Liver (tissue), 9 donors: Measurements from ENCODE around the gene VPS52. TPM values are rescaled to one million over a fixed set of nuclear protein-coding genes. Genes with fewer than 3 reads are reported as not detected.
"Not testable (repeated sequence)": the region's sequence is repeated elsewhere in the genome, so short reads cannot be mapped to it uniquely, and the experiment has no call there.

Experiments
- DNase-seq: peaks from one replicate; pipeline ENCODE4 v3.0.0-alpha.2; 2017; ENCODE audit warnings: low spot score
- H3K27ac ChIP-seq, 2 donors: one replicate each; pipeline ENCODE4 v1.7.0; 2013; ENCODE audit warnings: inconsistent platforms in 2 of 2, low read length in 2 of 2, control low read depth in 1 of 2, low read depth in 1 of 2, mild to moderate bottlenecking in 1 of 2
- H3K27me3 ChIP-seq, 4 donors: one replicate each; pipeline versions ENCODE4 v1.6.1 to v1.7.0; 2013; ENCODE audit warnings: low read length in 3 of 4, inconsistent platforms in 1 of 4, mild to moderate bottlenecking in 1 of 4, moderate library complexity in 1 of 4; ENCODE audit not compliant: control insufficient read depth in 4 of 4, insufficient read depth in 4 of 4
- H3K36me3 ChIP-seq, 4 donors: one replicate each; pipeline versions ENCODE4 v1.6.1 to v1.7.0; 2013; ENCODE audit warnings: low read length in 3 of 4, mild to moderate bottlenecking in 3 of 4, low read depth in 1 of 4, moderate library complexity in 1 of 4; ENCODE audit not compliant: control insufficient read depth in 4 of 4, insufficient read depth in 3 of 4
- H3K4me1 ChIP-seq, 4 donors: one replicate each; pipeline versions ENCODE4 v1.6.1 to v1.7.0; 2013; ENCODE audit warnings: low read length in 3 of 4, mild to moderate bottlenecking in 3 of 4, moderate library complexity in 1 of 4; ENCODE audit not compliant: control insufficient read depth in 4 of 4, insufficient read depth in 4 of 4
- H3K4me3 ChIP-seq, 3 donors: one replicate each; pipeline versions ENCODE4 v1.6.1 to v1.7.0; 2013; ENCODE audit warnings: low read length in 3 of 3, control low read depth in 1 of 3, low read depth in 1 of 3, mild to moderate bottlenecking in 1 of 3
- H3K9ac ChIP-seq, 2 donors: one replicate each; pipeline ENCODE4 v1.7.0; 2013; ENCODE audit warnings: low read length in 2 of 2, mild to moderate bottlenecking in 2 of 2, moderate library complexity in 2 of 2, control low read depth in 1 of 2, low read depth in 1 of 2
- H3K9me3 ChIP-seq, 4 donors: one replicate each; pipeline versions ENCODE4 v1.6.1 to v1.7.0; 2013; ENCODE audit warnings: low read length in 3 of 4; ENCODE audit not compliant: control insufficient read depth in 4 of 4
- ATF3 ChIP-seq: IDR thresholded peaks from 2 replicates; pipeline ENCODE4 v1.6.1; 2016; ENCODE audit warnings: antibody characterized with exemption
- CTCF ChIP-seq: fragments of 150-350 bp; IDR thresholded peaks from 2 replicates; pipeline ENCODE4 v1.5.1; 2017; ENCODE audit warnings: improper control_type of control experiment, low read depth, low read length; ENCODE audit not compliant: missing input control
- FOXA2 ChIP-seq: IDR thresholded peaks from 2 replicates; pipeline ENCODE4 v1.6.1; 2016; ENCODE audit warnings: antibody characterized with exemption
- GABPA ChIP-seq, 2 donors: IDR thresholded peaks in 1 of 2; conservative IDR thresholded peaks in 1 of 2; 2 replicates each; pipeline ENCODE4 v1.6.1; 2016; ENCODE audit warnings: antibody characterized with exemption in 2 of 2, mild to moderate bottlenecking in 1 of 2, moderate library complexity in 1 of 2
- HNF4A ChIP-seq, 2 donors: conservative IDR thresholded peaks; 2 replicates each; pipeline ENCODE4 v1.6.1; 2016; ENCODE audit warnings: antibody characterized with exemption in 2 of 2, mild to moderate bottlenecking in 2 of 2
- HNF4G ChIP-seq: IDR thresholded peaks from 2 replicates; pipeline ENCODE4 v1.6.1; 2016; ENCODE audit warnings: antibody characterized with exemption
- JUND ChIP-seq, 2 donors: IDR thresholded peaks; 2 replicates each; pipeline ENCODE4 v1.6.1; 2016; ENCODE audit warnings: antibody characterized with exemption in 2 of 2
- NR2F2 ChIP-seq: IDR thresholded peaks from 2 replicates; pipeline ENCODE4 v1.6.1; 2016; ENCODE audit warnings: antibody characterized with exemption
- RAD21 ChIP-seq, 2 donors: IDR thresholded peaks; 2 replicates each; pipeline ENCODE4 v1.6.1; 2016; ENCODE audit warnings: antibody characterized with exemption in 2 of 2, mild to moderate bottlenecking in 2 of 2
- REST ChIP-seq: IDR thresholded peaks from 2 replicates; pipeline ENCODE4 v1.6.1; 2016; ENCODE audit warnings: antibody characterized with exemption, mild to moderate bottlenecking
- YY1 ChIP-seq: IDR thresholded peaks from 2 replicates; pipeline ENCODE4 v1.6.1; 2016; ENCODE audit warnings: antibody characterized with exemption, mild to moderate bottlenecking
- ZBTB33 ChIP-seq: IDR thresholded peaks from 2 replicates; pipeline ENCODE4 v1.6.1; 2016; ENCODE audit warnings: antibody characterized with exemption
- WGBS: extraction: QIAGEN DNeasy Blood & Tissue Kit; methylation state at CpG from one replicate; pipeline ENCODE4 v1.1.7; 2013; 5-methylcytosine and 5-hydroxymethylcytosine counted together
- polyA plus RNA-seq, 2 donors: library from polyadenylated mRNA; stranded (reverse) in 1 of 2; unstranded in 1 of 2; fragments of 200-250 nt in 1 of 2; fragments of >200 nt in 1 of 2; fragmentation: Nextera tagmentation in 1 of 2; extraction: Ambion mirVana in 1 of 2; gene quantifications; one replicate each; pipeline versions ENCODE4 v1.2.1 to v1.2.3, GENCODE V29; 2013 to 2015
- total RNA-seq, 2 donors: library from RNA; depleted of rRNA; stranded (reverse); fragments of >200 nt; gene quantifications; one replicate each; pipeline ENCODE4 v1.2.3, GENCODE V29; 2014
- donor health status: healthy.
- donor health status: healthy.
- donor health status: healthy.
- donor health status: healthy.
- donor health status: healthy.

Gene VPS52
- total and polyA plus RNA-seq, 4 donors: 21.3 to 33.4 (median 25.3) TPM

GRCh38 chr6:33288141-33288920 lies 16.7 kb upstream of the VPS52 start:
- no peaks in the 10 kb centered on the region for H3K9me3 ChIP-seq
- TF ChIP-seq JUND (IDR thresholded peaks at IDR 0.05): no peak
- no peak for TF ChIP-seq REST
- no peak for DNase-seq
- peaks cover 7 to 48% (median 19%) of the 10 kb centered on the region in 4 donors for H3K36me3 ChIP-seq
- peak overlapping the region; percentile 85 to 87 for H3K27ac ChIP-seq
- 17% methylated on average over 21 of the region's 21 CpGs for WGBS
- peak overlapping the region; percentile 74 to 93 (median 83) for H3K4me3 ChIP-seq
- H3K4me1 ChIP-seq: peaks cover 10 to 23% (median 20%) of the 10 kb centered on the region in 4 donors
- H3K9ac ChIP-seq: peak overlapping the region; percentile 68
- H3K27me3 ChIP-seq: no peaks in the 10 kb centered on the region

GRCh38 chr6:33286946-33287914 lies 15.6 kb upstream of the VPS52 start:
- TF ChIP-seq ZBTB33: no peak
- TF ChIP-seq RAD21 (IDR thresholded peaks at IDR 0.05): no peak
- TF ChIP-seq NR2F2: no peak
- TF ChIP-seq HNF4A (conservative IDR thresholded peaks at IDR 0.05): no peak
- TF ChIP-seq CTCF: no peak
- TF ChIP-seq GABPA (IDR thresholded peaks at IDR 0.05 in 1 of 2, conservative IDR thresholded peaks at IDR 0.05 in 1 of 2): no peak
- no peak for TF ChIP-seq ATF3
- TF ChIP-seq HNF4G: no peak
- TF ChIP-seq REST: no peak
- no peak for TF ChIP-seq YY1
- no peak for TF ChIP-seq FOXA2
- H3K9me3 ChIP-seq: no peaks in the 10 kb centered on the region
- H3K9ac ChIP-seq: no peak overlapping the region
- DNase-seq: no peak
- peaks cover 10 to 23% (median 20%) of the 10 kb centered on the region in 4 donors for H3K4me1 ChIP-seq
- WGBS: 93% methylated on average over 22 of the region's 22 CpGs
- H3K27ac ChIP-seq: no peak overlapping the region
- no peak overlapping the region for H3K4me3 ChIP-seq
- H3K27me3 ChIP-seq: no peaks in the 10 kb centered on the region
- H3K36me3 ChIP-seq: peaks cover 4 to 45% (median 17%) of the 10 kb centered on the region in 4 donors

GRCh38 chr6:33285214-33285613 lies 13.5 kb upstream of the VPS52 start:
- peaks cover 5 to 19% (median 16%) of the 10 kb centered on the region in 4 donors for H3K4me1 ChIP-seq
- not testable (repeated sequence) for DNase-seq, H3K27ac ChIP-seq, H3K9ac ChIP-seq, H3K27me3 ChIP-seq, H3K9me3 ChIP-seq, H3K4me3 ChIP-seq
- peaks cover 0 to 42% (median 15%) of the 10 kb centered on the region in 4 donors for H3K36me3 ChIP-seq
- WGBS: 84% methylated on average over 4 of the region's 4 CpGs
